ENCODE data around the gene OGG1. TPM values are rescaled to one million over a fixed set of nuclear protein-coding genes. Genes with fewer than 3 reads are reported as not detected.

Gene OGG1
- total and polyA plus RNA-seq, 9 of the 15 experiments (the other 6 are each of a cell fraction or from before 2014, with no cell fraction given) = 6.6 to 33.0 (median 24.4) TPM

- TF ChIP-seq CREB5 (CRISPR knock-in tag; IDR thresholded peaks at IDR 0.05) (0 out of 2 replicates have a peak, but pooled peaks have one; percentile 26), ELK3 (CRISPR knock-in tag; IDR thresholded peaks at IDR 0.05) (no peak), DEAF1 (CRISPR knock-in tag; IDR thresholded peaks at IDR 0.05) (no peak; the same call in 1 of the 2 replicates), ARID3B (CRISPR knock-in tag; IDR thresholded peaks at IDR 0.05; ENCODE audit: borderline replicate concordance) (no peak), ELF4 (CRISPR knock-in tag; IDR thresholded peaks at IDR 0.05) (0 out of 2 replicates have a peak, but pooled peaks have one; percentile 22), CREB1 (IDR thresholded peaks at IDR 0.05) (no peak), CREB1 (CRISPR knock-in tag; IDR thresholded peaks at IDR 0.05) (no peak), CUX1 (CRISPR knock-in tag; IDR thresholded peaks at IDR 0.05) (no peak)
Measured at GRCh38 chr3:9749296-9749644, 482 bp upstream of the OGG1 start (continued).
